Activated naive CD8-positive, alpha-beta T cell treated with anti-CD3 and anti-CD28 coated beads, Interleukin-2, amount 10 ng/mL, durations not matched to agents 7 days and 5 days (primary cell): ENCODE measurements around the gene MAB21L3. TPM values are rescaled to one million over a fixed set of nuclear protein-coding genes. Genes with fewer than 3 reads are reported as not detected.

ENCODE experiments used
- ATAC-seq: fragments of 150-1000 bp; cut with Tn5 transposase; one replicate; pipeline ENCODE4 v1.10.0; 2021; ENCODE audit warnings: low read depth, moderate library complexity
- POLR2A ChIA-PET: fragments of 350-600 bp; sonication (Branson Sonifier 250); formaldehyde crosslinking; loops from one replicate; lab custom pipeline; 2021; ENCODE audit warnings: antibody characterized with exemption; lab: Charles Lee
- DNase-seq: peaks from one replicate; pipeline ENCODE4 v3.0.0; 2021
- H3K27ac Mint-ChIP-seq: one replicate; pipeline ENCODE4 v1.8.0; 2022; ENCODE audit warnings: mild to moderate bottlenecking, mixed read lengths
- H3K27me3 Mint-ChIP-seq: one replicate; pipeline ENCODE4 v1.8.0; 2022; ENCODE audit warnings: mild to moderate bottlenecking, moderate library complexity, mixed read lengths
- H3K36me3 Mint-ChIP-seq: one replicate; pipeline ENCODE4 v1.8.0; 2021; ENCODE audit warnings: mild to moderate bottlenecking, mixed read lengths
- H3K4me1 Mint-ChIP-seq: one replicate; pipeline ENCODE4 v1.8.0; 2021; ENCODE audit warnings: mixed read lengths
- H3K4me3 Mint-ChIP-seq: one replicate; pipeline ENCODE4 v1.8.0; 2022; ENCODE audit warnings: mild to moderate bottlenecking, moderate library complexity, mixed read lengths
- H3K9me3 Mint-ChIP-seq: one replicate; pipeline ENCODE4 v1.8.0; 2021; ENCODE audit warnings: mixed read lengths
- total RNA-seq, 2 experiments: library from RNA; stranded (reverse); gene quantifications; one replicate each; pipeline ENCODE4 v1.2.3, GENCODE V29; 2021

The MAB21L3 gene
- total RNA-seq, 2 experiments from 2014 or later = not detected

DNA sequence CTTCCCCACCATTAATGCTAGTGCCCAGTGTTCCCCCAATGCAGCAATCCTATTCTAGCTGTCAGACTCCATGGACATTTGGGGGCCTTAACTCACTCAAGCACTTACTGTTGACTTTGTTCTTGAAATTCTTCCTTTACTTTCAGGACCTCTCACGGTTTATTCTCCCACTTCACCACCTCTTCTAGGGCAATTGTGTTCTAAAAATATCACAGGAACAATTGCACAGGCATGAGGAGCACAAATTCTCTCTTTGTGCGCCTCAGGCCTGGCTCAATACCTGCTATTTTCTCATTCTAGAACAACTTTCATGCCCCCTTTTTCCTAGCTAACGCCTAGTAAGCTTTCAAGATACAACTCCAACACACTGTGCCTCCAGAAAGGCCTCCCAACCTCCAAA, 7.3 kb downstream of the MAB21L3 start:
- no peak overlapping the region for H3K4me3 Mint-ChIP-seq
- H3K9me3 Mint-ChIP-seq = no peaks in the 10 kb centered on the region
- no peak overlapping the region for H3K27ac Mint-ChIP-seq
- DNase-seq (no peak), ATAC-seq (no peak)
- POLR2A ChIA-PET = no interaction called here
- no peaks in the 10 kb centered on the region for H3K36me3 Mint-ChIP-seq
- no peaks in the 10 kb centered on the region for H3K4me1 Mint-ChIP-seq
- H3K27me3 Mint-ChIP-seq = peaks cover 6% of the 10 kb centered on the region

- no peaks in the 10 kb centered on the region for H3K9me3 Mint-ChIP-seq
- ATAC-seq (no peak), DNase-seq (no peak)
- no peak overlapping the region for H3K27ac Mint-ChIP-seq
- no peak overlapping the region for H3K4me3 Mint-ChIP-seq
- no peaks in the 10 kb centered on the region for H3K4me1 Mint-ChIP-seq
- H3K27me3 Mint-ChIP-seq = peaks cover 12% of the 10 kb centered on the region
- no peaks in the 10 kb centered on the region for H3K36me3 Mint-ChIP-seq
- POLR2A ChIA-PET = no interaction called here
Measured at GRCh38 chr1:116119876-116120275, 8.7 kb downstream of the MAB21L3 start.

DNA sequence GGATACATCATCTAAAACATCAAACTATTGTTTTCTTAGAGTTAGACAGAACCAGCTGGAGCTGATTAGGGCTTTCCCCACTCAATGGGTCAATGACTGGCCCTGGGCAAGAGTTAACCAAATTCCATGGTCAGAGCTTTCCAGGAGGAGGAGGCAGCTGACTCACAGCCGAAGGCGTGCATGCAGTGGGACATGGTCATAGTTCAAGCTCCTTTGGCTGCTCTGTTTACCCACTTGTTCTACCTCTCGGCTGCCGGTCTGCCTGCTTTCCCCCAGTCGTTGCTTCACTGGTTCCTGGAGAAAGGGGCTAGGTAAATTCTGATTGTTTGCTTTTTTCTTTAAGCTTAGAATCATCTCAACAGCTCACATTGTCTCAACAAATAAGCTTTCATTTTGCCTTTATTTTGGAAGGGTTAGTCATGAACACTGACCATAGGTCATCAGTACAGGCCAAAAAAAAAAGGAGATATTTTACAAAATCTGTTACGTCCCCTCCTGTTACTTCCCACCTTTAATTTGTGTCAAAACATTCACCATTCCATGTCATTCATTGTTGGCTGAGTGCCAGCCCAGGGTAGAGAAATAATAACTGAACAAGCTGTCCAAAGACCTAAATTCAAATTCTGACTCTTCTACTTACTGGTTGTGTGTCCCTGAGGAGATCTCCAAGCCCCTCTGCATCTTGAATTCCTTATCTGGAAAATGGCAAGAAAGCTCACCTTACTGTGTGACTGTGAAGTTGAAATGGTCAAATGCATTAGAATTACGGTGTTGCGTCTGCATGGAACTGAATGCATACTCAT, 12.0 kb downstream of the MAB21L3 start:
- H3K4me3 Mint-ChIP-seq = no peak overlapping the region
- POLR2A ChIA-PET = no interaction called here
- H3K27ac Mint-ChIP-seq = no peak overlapping the region
- no peaks in the 10 kb centered on the region for H3K9me3 Mint-ChIP-seq
- H3K36me3 Mint-ChIP-seq = no peaks in the 10 kb centered on the region
- peaks cover 12% of the 10 kb centered on the region for H3K27me3 Mint-ChIP-seq
- DNase-seq = no peak
- no peak for ATAC-seq
- H3K4me1 Mint-ChIP-seq = peaks cover 17% of the 10 kb centered on the region

GRCh38 chr1:116123837-116124533, 12.8 kb downstream of the MAB21L3 start:
- H3K4me3 Mint-ChIP-seq = no peak overlapping the region
- no peaks in the 10 kb centered on the region for H3K36me3 Mint-ChIP-seq
- DNase-seq (no peak), ATAC-seq (no peak)
- peaks cover 24% of the 10 kb centered on the region for H3K4me1 Mint-ChIP-seq
- no peaks in the 10 kb centered on the region for H3K9me3 Mint-ChIP-seq
- no peak overlapping the region for H3K27ac Mint-ChIP-seq
- POLR2A ChIA-PET = no interaction called here
- peaks cover 12% of the 10 kb centered on the region for H3K27me3 Mint-ChIP-seq

- no peak for ATAC-seq
- Mint-ChIP-seq H3K4me1 (peaks cover 27% of the 10 kb centered on the region), H3K27ac (no peak overlapping the region), H3K36me3 (no peaks in the 10 kb centered on the region), H3K4me3 (no peak overlapping the region), H3K9me3 (no peaks in the 10 kb centered on the region), H3K27me3 (peaks cover 12% of the 10 kb centered on the region)
- POLR2A ChIA-PET = no interaction called here
- DNase-seq = no peak
Measured at GRCh38 chr1:116125758-116126157, 14.6 kb downstream of the MAB21L3 start.

DNA sequence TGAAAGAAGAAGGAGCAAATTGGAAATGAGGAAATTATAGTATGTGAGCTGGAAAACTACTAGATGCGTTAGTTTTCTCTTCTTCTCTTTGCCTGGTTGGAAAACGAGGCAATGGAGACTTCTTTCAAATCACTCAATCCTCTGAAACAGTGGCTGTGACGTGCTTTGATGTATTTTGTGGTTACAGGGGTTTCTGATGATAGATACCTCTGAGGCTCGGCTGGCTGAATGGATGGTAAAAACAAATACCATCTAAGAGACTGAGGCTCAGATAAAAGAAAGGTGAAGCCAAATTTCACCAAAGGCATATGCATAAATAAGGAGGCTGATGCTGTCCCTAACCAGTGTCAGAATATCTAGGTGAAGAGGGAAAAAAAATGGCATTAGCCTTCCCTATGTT, 15.1 kb downstream of the MAB21L3 start:
- Mint-ChIP-seq H3K27ac (no peak overlapping the region), H3K4me3 (peak overlapping the region; percentile 12), H3K27me3 (peaks cover 12% of the 10 kb centered on the region), H3K36me3 (no peaks in the 10 kb centered on the region), H3K4me1 (peaks cover 27% of the 10 kb centered on the region), H3K9me3 (no peaks in the 10 kb centered on the region)
- ATAC-seq = no peak
- DNase-seq = no peak
- POLR2A ChIA-PET = no interaction called here

- no peak overlapping the region for H3K27ac Mint-ChIP-seq
- POLR2A ChIA-PET = no interaction called here
- no peak for DNase-seq
Measured at GRCh38 chr1:116127123-116127847, 16.1 kb downstream of the MAB21L3 start.

GRCh38 chr1:116127848-116128540, 16.8 kb downstream of the MAB21L3 start:
- no peak for DNase-seq
- POLR2A ChIA-PET = no interaction called here
- H3K4me3 Mint-ChIP-seq = no peak overlapping the region
- H3K4me1 Mint-ChIP-seq = peaks cover 27% of the 10 kb centered on the region
- H3K36me3 Mint-ChIP-seq = no peaks in the 10 kb centered on the region
- peaks cover 12% of the 10 kb centered on the region for H3K27me3 Mint-ChIP-seq
- no peak overlapping the region for H3K27ac Mint-ChIP-seq
- ATAC-seq = peak; percentile 32
- no peaks in the 10 kb centered on the region for H3K9me3 Mint-ChIP-seq

More at GRCh38 chr1:116127123-116127847, 16.1 kb downstream of the MAB21L3 start:
- Mint-ChIP-seq H3K4me1 (peaks cover 27% of the 10 kb centered on the region), H3K4me3 (no peak overlapping the region), H3K9me3 (no peaks in the 10 kb centered on the region), H3K36me3 (no peaks in the 10 kb centered on the region), H3K27me3 (peaks cover 12% of the 10 kb centered on the region)
- no peak for ATAC-seq

- H3K4me1 Mint-ChIP-seq = peaks cover 27% of the 10 kb centered on the region
- no peaks in the 10 kb centered on the region for H3K36me3 Mint-ChIP-seq
- H3K4me3 Mint-ChIP-seq = peak overlapping the region; percentile 17
- POLR2A ChIA-PET = no interaction called here
- peak overlapping the region; percentile 54 for H3K27ac Mint-ChIP-seq
- peaks cover 6% of the 10 kb centered on the region for H3K27me3 Mint-ChIP-seq
- ATAC-seq = peak; percentile 81
- no peak for DNase-seq
- no peaks in the 10 kb centered on the region for H3K9me3 Mint-ChIP-seq
Measured at GRCh38 chr1:116128664-116129063, 17.5 kb downstream of the MAB21L3 start.

DNA sequence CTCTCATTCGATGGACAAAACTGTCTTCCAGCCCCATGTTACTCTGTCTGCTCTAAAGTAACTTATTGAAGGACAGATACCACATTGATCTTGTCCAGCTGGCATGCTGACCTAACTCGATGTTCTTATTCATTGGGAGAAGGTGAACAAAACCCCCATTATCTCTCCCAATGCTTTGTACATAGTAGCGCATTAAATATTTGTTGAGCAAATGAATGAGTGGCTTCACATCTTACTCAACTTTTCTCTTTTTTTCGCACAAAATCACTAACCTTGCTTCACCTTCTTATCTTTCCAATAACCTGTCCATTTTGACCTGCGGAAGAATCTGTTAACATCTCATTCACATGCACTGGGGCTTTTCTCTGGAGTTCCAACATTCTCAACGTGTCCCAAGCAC, 18.3 kb downstream of the MAB21L3 start:
- ATAC-seq (no peak), DNase-seq (no peak)
- Mint-ChIP-seq H3K27ac (no peak overlapping the region), H3K4me3 (no peak overlapping the region), H3K36me3 (no peaks in the 10 kb centered on the region), H3K27me3 (no peaks in the 10 kb centered on the region), H3K4me1 (peaks cover 29% of the 10 kb centered on the region), H3K9me3 (no peaks in the 10 kb centered on the region)
- POLR2A ChIA-PET = no interaction called here

GRCh38 chr1:116130356-116130755, 19.2 kb downstream of the MAB21L3 start:
- Mint-ChIP-seq H3K27ac (no peak overlapping the region), H3K27me3 (no peaks in the 10 kb centered on the region), H3K4me3 (no peak overlapping the region), H3K36me3 (no peaks in the 10 kb centered on the region), H3K4me1 (peaks cover 29% of the 10 kb centered on the region), H3K9me3 (no peaks in the 10 kb centered on the region)
- DNase-seq (no peak), ATAC-seq (no peak)
- POLR2A ChIA-PET = no interaction called here

GRCh38 chr1:116131170-116131569, 20.0 kb downstream of the MAB21L3 start:
- no peaks in the 10 kb centered on the region for H3K27me3 Mint-ChIP-seq
- POLR2A ChIA-PET = no interaction called here
- H3K9me3 Mint-ChIP-seq = no peaks in the 10 kb centered on the region
- H3K4me3 Mint-ChIP-seq = no peak overlapping the region
- ATAC-seq = no peak
- peaks cover 27% of the 10 kb centered on the region for H3K4me1 Mint-ChIP-seq
- no peak for DNase-seq
- no peaks in the 10 kb centered on the region for H3K36me3 Mint-ChIP-seq
- no peak overlapping the region for H3K27ac Mint-ChIP-seq
